HepG2 (cell line): ENCODE measurements around the gene RHBDD2. TPM values are rescaled to one million over a fixed set of nuclear protein-coding genes. Genes with fewer than 3 reads are reported as not detected.
A peak's percentile ranks its signal among the peaks of the same experiment; 100 is the strongest.

Experiments
- BCL6 ChIP-seq: IDR thresholded peaks from 2 replicates; pipeline ENCODE4 v1.6.1; 2016; ENCODE audit warnings: missing genetic modification reagents, missing compliant biosample characterization
- BRCA1 ChIP-seq: sonication (generic); formaldehyde crosslinking; IDR thresholded peaks from 2 replicates; pipeline ENCODE4 v1.4.0; 2020; ENCODE audit warnings: missing genetic modification reagents
- CCAR2 ChIP-seq: fragments of 200-400 bp; formaldehyde crosslinking; optimal IDR thresholded peaks from 2 replicates; pipeline ENCODE3; 2018; ENCODE audit warnings: low read depth, mild to moderate bottlenecking, low read length, moderate library complexity
- CREBL2 ChIP-seq: sonication (generic); formaldehyde crosslinking; IDR thresholded peaks from 2 replicates; pipeline ENCODE4 v1.8.1; 2023; ENCODE audit warnings: missing genetic modification reagents, mild to moderate bottlenecking, borderline replicate concordance
- ETV6 ChIP-seq: sonication (generic); formaldehyde crosslinking; conservative IDR thresholded peaks from 2 replicates; pipeline ENCODE4 v1.4.0; 2020; ENCODE audit warnings: missing genetic modification reagents
- FOXA1 ChIP-seq, 2 experiments: fragments of 450-650 bp in 1 of 2; sonication (generic) in 1 of 2; formaldehyde crosslinking in 1 of 2; IDR thresholded peaks; 2 replicates each; pipeline versions ENCODE4 v1.4.0 to v1.6.1; 2016 to 2020; ENCODE audit warnings: missing genetic modification reagents in 1 of 2
- GLI4 ChIP-seq: sonication (generic); formaldehyde crosslinking; IDR thresholded peaks from 2 replicates; pipeline ENCODE4 v1.5.1; 2020; ENCODE audit warnings: missing genetic modification reagents, mild to moderate bottlenecking, moderate library complexity, borderline replicate concordance
- MAX ChIP-seq: IDR thresholded peaks from 2 replicates; pipeline ENCODE4 v1.6.1; 2012; ENCODE audit warnings: inconsistent platforms
- MBD4 ChIP-seq: IDR thresholded peaks from 2 replicates; pipeline ENCODE4 v1.6.1; 2012; ENCODE audit warnings: low read length, inconsistent platforms, borderline replicate concordance
- MTA3 ChIP-seq: sonication (generic); formaldehyde crosslinking; IDR thresholded peaks from 2 replicates; pipeline ENCODE4 v1.4.0; 2020; ENCODE audit warnings: missing genetic modification reagents
- PHB2 ChIP-seq: fragments of 450-650 bp; IDR thresholded peaks from 2 replicates; pipeline ENCODE4 v1.6.1; 2018; ENCODE audit not compliant: partially characterized antibody
- PTBP1 ChIP-seq: fragments of 200-400 bp; formaldehyde crosslinking; IDR thresholded peaks from 2 replicates; pipeline ENCODE4 v1.6.1; 2018; ENCODE audit warnings: low read length, low read depth; ENCODE audit not compliant: poor library complexity, severe bottlenecking
- SMAD9 ChIP-seq: sonication (generic); formaldehyde crosslinking; IDR thresholded peaks from 2 replicates; pipeline ENCODE4 v1.5.1; 2020; ENCODE audit warnings: mild to moderate bottlenecking, missing genetic modification reagents
- SPEN ChIP-seq: sonication (generic); formaldehyde crosslinking; IDR thresholded peaks from 2 replicates; pipeline ENCODE4 v1.5.1; 2020; ENCODE audit warnings: low read depth, mild to moderate bottlenecking, missing genetic modification reagents
- TBL1XR1 ChIP-seq: fragments of 150-350 bp; IDR thresholded peaks from 2 replicates; pipeline ENCODE4 v1.6.1; 2014; ENCODE audit warnings: borderline replicate concordance, low read length; ENCODE audit not compliant: partially characterized antibody
- TEF ChIP-seq: sonication (generic); formaldehyde crosslinking; IDR thresholded peaks from 2 replicates; pipeline ENCODE4 v1.5.0; 2020; ENCODE audit warnings: missing genetic modification reagents
- TFAP4 ChIP-seq: sonication (generic); IDR thresholded peaks from 2 replicates; pipeline ENCODE4 v1.6.1; 2016; ENCODE audit warnings: low read depth, borderline replicate concordance
- WIZ ChIP-seq: sonication (generic); formaldehyde crosslinking; IDR thresholded peaks from 2 replicates; pipeline ENCODE4 v1.5.1; 2020; ENCODE audit warnings: mild to moderate bottlenecking, missing genetic modification reagents
- ZFP91 ChIP-seq: sonication (generic); formaldehyde crosslinking; IDR thresholded peaks from 2 replicates; pipeline ENCODE4 v1.9.0; 2022; ENCODE audit warnings: missing genetic modification reagents, mild to moderate bottlenecking, borderline replicate concordance
- ZFY ChIP-seq: sonication (generic); formaldehyde crosslinking; IDR thresholded peaks from 2 replicates; pipeline ENCODE4 v1.4.0; 2020; ENCODE audit warnings: missing genetic modification reagents
- ZNF382 ChIP-seq: sonication (generic); formaldehyde crosslinking; IDR thresholded peaks from 2 replicates; pipeline ENCODE4 v1.5.0; 2020; ENCODE audit warnings: missing genetic modification reagents, mild to moderate bottlenecking, borderline replicate concordance
- ZNF597 ChIP-seq: sonication (generic); formaldehyde crosslinking; IDR thresholded peaks from 2 replicates; pipeline ENCODE4 v1.5.0; 2020; ENCODE audit warnings: missing genetic modification reagents
- ZNF607 ChIP-seq: sonication (generic); formaldehyde crosslinking; IDR thresholded peaks from 2 replicates; pipeline ENCODE4 v1.5.1; 2020; ENCODE audit warnings: missing genetic modification reagents, mild to moderate bottlenecking, borderline replicate concordance
- ZNF772 ChIP-seq: sonication (generic); formaldehyde crosslinking; IDR thresholded peaks from 2 replicates; pipeline ENCODE4 v1.5.0; 2020; ENCODE audit warnings: mild to moderate bottlenecking, missing genetic modification reagents
- ZNF878 ChIP-seq: sonication (generic); formaldehyde crosslinking; IDR thresholded peaks from 2 replicates; pipeline ENCODE4 v1.8.1; 2023; ENCODE audit warnings: mild to moderate bottlenecking, missing genetic modification reagents, moderate library complexity
- polyA plus RNA-seq, 8 experiments: library from polyadenylated mRNA; depleted of rRNA in 3 of 8; stranded (reverse) in 7 of 8; unstranded in 1 of 8; fragments of >200 nt; fragmentation: Illumina TruSeq in 4 of 8; extraction: Trizol in 4 of 8; gene quantifications; 2 replicates each; pipeline versions ENCODE4 v1.2.1 to v1.2.3, GENCODE V29; 2011 to 2016; ENCODE audit warnings: low read depth in 4 of 8, missing spikeins in 1 of 8, mixed read lengths in 1 of 8; ENCODE audit not compliant: insufficient read depth in 1 of 8
- total RNA-seq, 5 experiments: library from RNA; depleted of rRNA; stranded (reverse); fragments of >200 nt; fragmentation: Illumina TruSeq; extraction: Trizol; gene quantifications; 2 replicates each; pipeline ENCODE4 v1.2.3, GENCODE V29; 2016; ENCODE audit warnings: low read depth in 1 of 5

The RHBDD2 gene
- total and polyA plus RNA-seq, 2 of the 13 experiments (the other 11 are each of a cell fraction or from before 2014, with no cell fraction given), result 23.1 to 26.4 TPM

- TF ChIP-seq WIZ (CRISPR knock-in tag), result peak; percentile 67; the same call in 1 of the 2 replicates
- no peak for TF ChIP-seq PHB2
- TF ChIP-seq TEF (CRISPR knock-in tag), result no peak
- no peak for TF ChIP-seq BCL6
- peak; percentile 83; the same call in 1 of the 2 replicates for TF ChIP-seq CREBL2 (CRISPR knock-in tag)
- peak; percentile 94 for TF ChIP-seq ZFY (CRISPR knock-in tag)
- peak; percentile 93 for TF ChIP-seq MAX
- TF ChIP-seq TFAP4, result no peak; the same call in 1 of the 2 replicates
- peak; percentile 86; the same call in 1 of the 2 replicates for TF ChIP-seq ZFP91 (CRISPR knock-in tag)
- no peak for TF ChIP-seq PTBP1
- 0 out of 2 replicates have a peak, but pooled peaks have one; percentile 47 for TF ChIP-seq GLI4 (CRISPR knock-in tag)
- no peak for TF ChIP-seq MTA3 (CRISPR knock-in tag)
- no peak for TF ChIP-seq FOXA1 (IDR thresholded peaks at IDR 0.05)
- TF ChIP-seq FOXA1 (CRISPR knock-in tag; IDR thresholded peaks at IDR 0.05), result no peak
- TF ChIP-seq SPEN (CRISPR knock-in tag), result peak; percentile 85
- TF ChIP-seq ZNF772 (CRISPR knock-in tag), result peak; percentile 77
- TF ChIP-seq ZNF597 (CRISPR knock-in tag), result no peak
- TF ChIP-seq ZNF607 (CRISPR knock-in tag), result 0 out of 2 replicates have a peak, but pooled peaks have one; percentile 76
- no peak for TF ChIP-seq CCAR2
- TF ChIP-seq BRCA1 (CRISPR knock-in tag), result 0 out of 2 replicates have a peak, but pooled peaks have one; percentile 74
- 0 out of 2 replicates have a peak, but pooled peaks have one; percentile 24 for TF ChIP-seq ETV6 (CRISPR knock-in tag)
- no peak for TF ChIP-seq ZNF382 (CRISPR knock-in tag)
- no peak for TF ChIP-seq MBD4
- TF ChIP-seq SMAD9, result 0 out of 2 replicates have a peak, but pooled peaks have one; percentile 47
- no peak for TF ChIP-seq TBL1XR1
- no peak for TF ChIP-seq ZNF878
Measured at GRCh38 chr7:75878769-75879611, at the start of gene RHBDD2 (continued).
